ENCODE measurements around the gene PPP2R1B. TPM values are rescaled to one million over a fixed set of nuclear protein-coding genes. Genes with fewer than 3 reads are reported as not detected.

Gene PPP2R1B
- total RNA-seq, 6 experiments from 2014 or later, result 44.5 to 150 (median 59.6) TPM

DNA sequence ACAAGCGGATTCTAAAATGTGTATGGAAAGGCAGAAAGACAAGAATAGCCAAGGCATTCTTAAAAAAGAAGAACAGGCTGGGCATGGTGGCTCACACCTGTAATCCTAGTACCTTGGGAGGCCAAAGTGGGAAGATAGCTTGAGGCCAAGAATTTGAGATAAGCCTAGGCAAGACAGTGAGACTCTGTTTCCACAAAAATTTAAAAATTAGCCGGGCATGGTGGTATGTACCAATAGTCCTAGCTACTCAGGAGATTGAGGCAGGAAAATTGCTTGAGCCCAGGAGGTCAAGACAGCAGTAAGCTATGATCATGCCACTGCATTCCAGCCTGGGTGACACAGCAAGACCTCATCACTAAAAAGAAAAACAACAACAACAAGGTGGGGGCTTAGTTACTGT is 46.0 kb upstream of the PPP2R1B start:
- intact Hi-C loops (cut with DNase I), result no loop called here
- WGBS (ENCODE audit: insufficient coverage, low coverage, low lambda C conversion rate, missing lambda C conversion rate), result 100% methylated on average over 1 of the region's 2 CpGs
- no peaks in the 10 kb centered on the region for H3K9me3 ChIP-seq
- no peak for ATAC-seq
- H3K27me3 ChIP-seq, result no peaks in the 10 kb centered on the region
- DNase-seq, result no peak
- TF ChIP-seq CTCF (IDR thresholded peaks at IDR 0.05), result no peak
- TF ChIP-seq POLR2A (IDR thresholded peaks at IDR 0.05), result no peak
- H3K27ac ChIP-seq, result no peak overlapping the region
- H3K4me1 ChIP-seq, result no peaks in the 10 kb centered on the region
- H3K36me3 ChIP-seq, result no peaks in the 10 kb centered on the region
- no peak overlapping the region for H3K4me3 ChIP-seq

DNA sequence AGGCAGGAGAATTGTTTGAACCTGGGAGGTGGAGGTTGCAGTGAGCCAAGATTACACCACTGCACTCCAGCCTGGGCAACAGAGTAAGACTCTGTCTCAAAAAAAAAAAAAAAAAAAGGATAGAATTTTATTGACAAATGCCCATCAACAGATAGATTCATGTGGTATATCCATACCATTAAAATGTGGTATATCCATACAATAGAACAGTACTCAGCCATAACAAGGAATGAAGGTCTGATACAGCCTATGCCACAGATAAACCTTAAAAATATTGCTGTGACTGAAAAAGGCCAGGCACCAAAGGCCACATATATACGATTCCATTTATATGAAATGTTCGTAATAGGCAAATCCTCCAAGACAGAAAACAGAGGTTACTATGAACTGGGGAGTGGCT is 45.3 kb upstream of the PPP2R1B start:
- no peak for ATAC-seq
- no peak for TF ChIP-seq POLR2A (IDR thresholded peaks at IDR 0.05)
- no peak for TF ChIP-seq CTCF (IDR thresholded peaks at IDR 0.05)
- Histone ChIP-seq H3K36me3 (no peaks in the 10 kb centered on the region), H3K27me3 (no peaks in the 10 kb centered on the region), H3K27ac (no peak overlapping the region), H3K4me1 (peaks cover 0 to 6% (median 0%) of the 10 kb centered on the region in 4 donors), H3K9me3 (no peaks in the 10 kb centered on the region), H3K4me3 (no peak overlapping the region)
- 86% methylated on average over 2 of the region's 2 CpGs for WGBS (ENCODE audit: insufficient coverage, low coverage, low lambda C conversion rate, missing lambda C conversion rate)
- DNase-seq, result no peak
- intact Hi-C loops (cut with DNase I), result no loop called here

DNA sequence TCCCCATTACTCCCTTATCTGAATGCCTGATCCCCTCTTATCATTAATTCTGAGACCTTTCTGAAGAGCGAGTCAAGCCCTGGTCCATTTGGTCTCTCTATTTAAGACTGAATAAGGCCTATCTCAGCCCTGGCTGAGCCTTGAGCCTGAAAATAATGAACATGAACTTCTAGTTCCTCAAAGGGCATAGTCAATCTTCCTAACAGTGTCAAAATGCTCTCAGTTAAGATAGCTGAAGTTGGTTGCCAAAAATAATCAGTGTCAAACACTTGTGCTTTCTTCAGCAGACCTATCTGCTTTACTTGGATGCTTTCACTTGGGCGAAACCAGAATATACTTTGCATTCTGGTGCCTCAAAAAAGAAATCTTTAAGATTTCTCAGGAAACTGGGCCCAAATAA is 42.6 kb upstream of the PPP2R1B start:
- no peaks in the 10 kb centered on the region for H3K27me3 ChIP-seq
- DNase-seq, result no peak
- ATAC-seq, result no peak
- WGBS (ENCODE audit: insufficient coverage, low coverage, low lambda C conversion rate, missing lambda C conversion rate), result 96% methylated on average over 2 of the region's 2 CpGs
- no peak overlapping the region for H3K27ac ChIP-seq
- H3K9me3 ChIP-seq, result no peaks in the 10 kb centered on the region
- TF ChIP-seq CTCF (IDR thresholded peaks at IDR 0.05) (no peak), POLR2A (IDR thresholded peaks at IDR 0.05) (no peak)
- no peak overlapping the region for H3K4me3 ChIP-seq
- peaks cover 0 to 6% (median 0%) of the 10 kb centered on the region in 4 donors for H3K4me1 ChIP-seq
- intact Hi-C loops (cut with DNase I), result no loop called here
- H3K36me3 ChIP-seq, result no peaks in the 10 kb centered on the region

DNA sequence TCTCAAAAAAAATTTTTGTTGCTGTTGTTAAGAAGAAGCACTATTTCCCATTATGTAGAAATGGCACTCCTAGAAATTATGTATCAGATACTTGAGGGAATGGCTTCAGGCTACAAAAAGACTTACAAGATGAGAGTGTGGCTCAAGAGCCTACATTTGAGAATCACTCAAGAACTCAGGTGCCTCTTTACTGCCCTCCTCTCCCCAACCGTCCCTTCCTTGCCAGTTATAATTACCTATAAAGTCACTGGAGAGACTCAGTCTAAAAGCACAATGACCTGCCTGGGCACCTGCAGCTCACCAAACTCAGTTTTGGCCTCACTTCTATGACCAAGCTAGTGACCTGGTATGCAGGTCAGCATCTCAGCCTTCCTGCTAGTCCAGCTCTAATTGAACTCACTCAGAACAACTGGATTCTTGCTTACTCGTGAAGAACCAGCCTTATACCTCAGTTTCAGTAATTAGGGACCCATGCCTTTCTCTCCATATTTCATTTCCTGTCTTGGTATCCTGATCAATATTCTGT is 41.9 kb upstream of the PPP2R1B start:
- H3K36me3 ChIP-seq, result no peaks in the 10 kb centered on the region
- H3K27me3 ChIP-seq, result no peaks in the 10 kb centered on the region
- no peak for DNase-seq
- no peaks in the 10 kb centered on the region for H3K9me3 ChIP-seq
- H3K4me3 ChIP-seq, result no peak overlapping the region
- ATAC-seq, result peak in 3 of 4 donors; percentile 47 to 69 (median 59)
- intact Hi-C loops (cut with DNase I), result no loop called here
- H3K4me1 ChIP-seq, result peaks cover 0 to 6% (median 0%) of the 10 kb centered on the region in 4 donors
- TF ChIP-seq POLR2A (IDR thresholded peaks at IDR 0.05), result no peak
- TF ChIP-seq CTCF (IDR thresholded peaks at IDR 0.05), result no peak
- 50% methylated on average over 1 of the region's 2 CpGs for WGBS (ENCODE audit: insufficient coverage, low coverage, low lambda C conversion rate, missing lambda C conversion rate)
- no peak overlapping the region for H3K27ac ChIP-seq

DNA sequence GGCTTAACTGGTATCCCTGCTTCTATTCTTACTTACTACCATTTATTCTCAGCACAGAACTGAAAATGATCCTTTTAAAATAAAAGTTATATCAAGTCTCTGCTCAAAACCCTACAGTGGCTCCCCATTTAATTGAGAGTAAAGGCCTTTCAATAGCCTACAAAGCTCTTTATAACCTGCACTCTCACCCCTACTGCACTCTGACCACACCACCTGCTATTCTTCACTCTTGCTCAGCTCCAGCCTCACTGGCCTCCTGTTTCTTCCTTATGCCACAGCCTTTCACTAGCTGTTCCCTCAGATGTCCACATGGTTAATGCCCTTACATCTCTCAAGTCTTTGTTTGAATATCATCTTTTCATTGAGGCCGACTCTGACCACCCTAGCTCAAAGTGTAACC is 40.9 kb upstream of the PPP2R1B start:
- ATAC-seq, result peak in 1 of 4 donors; percentile 11
- 83% methylated on average over 1 of the region's 1 CpG for WGBS (ENCODE audit: insufficient coverage, low coverage, low lambda C conversion rate, missing lambda C conversion rate)
- H3K4me3 ChIP-seq, result no peak overlapping the region
- no peak overlapping the region for H3K27ac ChIP-seq
- no peaks in the 10 kb centered on the region for H3K27me3 ChIP-seq
- no peaks in the 10 kb centered on the region for H3K36me3 ChIP-seq
- no peak for DNase-seq
- peaks cover 0 to 6% (median 0%) of the 10 kb centered on the region in 4 donors for H3K4me1 ChIP-seq
- H3K9me3 ChIP-seq, result no peaks in the 10 kb centered on the region
- TF ChIP-seq POLR2A (IDR thresholded peaks at IDR 0.05) (no peak), CTCF (IDR thresholded peaks at IDR 0.05) (no peak)
- intact Hi-C loops (cut with DNase I), result no loop called here
